Vagina (tissue), 2 donors: ENCODE results near the gene RAB3GAP2.

ENCODE experiments used
- CTCF ChIP-seq, 3 experiments: fragments of 450-650 bp in 2 of 3; fragments of 200-600 bp in 1 of 3; sonication (generic) in 1 of 3; IDR thresholded peaks; one replicate each; pipeline ENCODE4 v1.5.1; 2017 to 2019; ENCODE audit warnings: antibody characterized with exemption in 3 of 3, mild to moderate bottlenecking in 2 of 3, moderate library complexity in 2 of 3
- POLR2A ChIP-seq, 2 donors: fragments of 450-650 bp; IDR thresholded peaks; one replicate each; pipeline ENCODE4 v1.6.1; 2017; ENCODE audit warnings: antibody characterized with exemption in 2 of 2, mild to moderate bottlenecking in 2 of 2, moderate library complexity in 2 of 2

GRCh38 chr1:220229771-220230170 lies 42.5 kb downstream of the RAB3GAP2 start:
- TF ChIP-seq POLR2A (IDR thresholded peaks at IDR 0.05), result no peak
- TF ChIP-seq CTCF (IDR thresholded peaks at IDR 0.05), result no peak
